ENCODE results near the gene MUC5B. TPM values are rescaled to one million over a fixed set of nuclear protein-coding genes. Genes with fewer than 3 reads are reported as not detected.
"Not testable (repeated sequence)": the region's sequence is repeated elsewhere in the genome, so short reads cannot be mapped to it uniquely, and the experiment has no call there.

MUC5B gene
- total RNA-seq, 1 donor from 2014 or later = not detected

GRCh38 chr11:1188451-1189130, 34.3 kb upstream of the MUC5B start:
- not testable (repeated sequence) for DNase-seq (ENCODE audit: low read depth)

GRCh38 chr11:1189816-1190215, 33.0 kb upstream of the MUC5B start:
- DNase-seq (ENCODE audit: low read depth) = not testable (repeated sequence)

GRCh38 chr11:1191786-1192470, 30.9 kb upstream of the MUC5B start:
- not testable (repeated sequence) for DNase-seq (ENCODE audit: low read depth)

GRCh38 chr11:1192741-1193325, 30.0 kb upstream of the MUC5B start:
- DNase-seq (ENCODE audit: low read depth) = no peak

GRCh38 chr11:1193326-1194230, 29.3 kb upstream of the MUC5B start:
- no peak for DNase-seq (ENCODE audit: low read depth)

- no peak for DNase-seq (ENCODE audit: low read depth)
Observed at GRCh38 chr11:1194231-1194976, 28.5 kb upstream of the MUC5B start.

GRCh38 chr11:1194977-1195681, 27.7 kb upstream of the MUC5B start:
- no peak for DNase-seq (ENCODE audit: low read depth)

GRCh38 chr11:1195682-1196515, 27.0 kb upstream of the MUC5B start:
- no peak for DNase-seq (ENCODE audit: low read depth)

GRCh38 chr11:1196516-1197391, 26.1 kb upstream of the MUC5B start:
- DNase-seq (ENCODE audit: low read depth) = no peak

- no peak for DNase-seq (ENCODE audit: low read depth)
Observed at GRCh38 chr11:1197431-1197885, 25.4 kb upstream of the MUC5B start.

- no peak for DNase-seq (ENCODE audit: low read depth)
Observed at GRCh38 chr11:1197886-1198560, 24.8 kb upstream of the MUC5B start.

- DNase-seq (ENCODE audit: low read depth) = no peak
Observed at GRCh38 chr11:1198561-1199240, 24.2 kb upstream of the MUC5B start.

- DNase-seq (ENCODE audit: low read depth) = no peak
Observed at GRCh38 chr11:1199241-1199750, 23.6 kb upstream of the MUC5B start.

GRCh38 chr11:1199751-1200610, 22.9 kb upstream of the MUC5B start:
- no peak for DNase-seq (ENCODE audit: low read depth)

- DNase-seq (ENCODE audit: low read depth) = no peak
Observed at GRCh38 chr11:1200611-1201191, 22.2 kb upstream of the MUC5B start.
